ENCODE measurements around the gene STIM1. TPM values are rescaled to one million over a fixed set of nuclear protein-coding genes. Genes with fewer than 3 reads are reported as not detected.

The STIM1 gene
- total RNA-seq, 4 donors from 2014 or later = 42.2 to 71.0 (median 51.1) TPM

GRCh38 chr11:3843326-3843725, 12.1 kb upstream of the STIM1 start:
- DNase-seq (ENCODE audit: low spot score) (no peak), ATAC-seq (ENCODE audit: low FRiP score) (no peak)
- TF ChIP-seq, protein P1, sequence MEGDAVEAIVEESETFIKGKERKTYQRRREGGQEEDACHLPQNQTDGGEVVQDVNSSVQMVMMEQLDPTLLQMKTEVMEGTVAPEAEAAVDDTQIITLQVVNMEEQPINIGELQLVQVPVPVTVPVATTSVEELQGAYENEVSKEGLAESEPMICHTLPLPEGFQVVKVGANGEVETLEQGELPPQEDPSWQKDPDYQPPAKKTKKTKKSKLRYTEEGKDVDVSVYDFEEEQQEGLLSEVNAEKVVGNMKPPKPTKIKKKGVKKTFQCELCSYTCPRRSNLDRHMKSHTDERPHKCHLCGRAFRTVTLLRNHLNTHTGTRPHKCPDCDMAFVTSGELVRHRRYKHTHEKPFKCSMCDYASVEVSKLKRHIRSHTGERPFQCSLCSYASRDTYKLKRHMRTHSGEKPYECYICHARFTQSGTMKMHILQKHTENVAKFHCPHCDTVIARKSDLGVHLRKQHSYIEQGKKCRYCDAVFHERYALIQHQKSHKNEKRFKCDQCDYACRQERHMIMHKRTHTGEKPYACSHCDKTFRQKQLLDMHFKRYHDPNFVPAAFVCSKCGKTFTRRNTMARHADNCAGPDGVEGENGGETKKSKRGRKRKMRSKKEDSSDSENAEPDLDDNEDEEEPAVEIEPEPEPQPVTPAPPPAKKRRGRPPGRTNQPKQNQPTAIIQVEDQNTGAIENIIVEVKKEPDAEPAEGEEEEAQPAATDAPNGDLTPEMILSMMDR (IDR thresholded peaks at IDR 0.05) = no peak

GRCh38 chr11:3845246-3845645, 10.2 kb upstream of the STIM1 start:
- TF ChIP-seq, protein P1 (IDR thresholded peaks at IDR 0.05) = no peak
- no peak for DNase-seq (ENCODE audit: low spot score)
- ATAC-seq (ENCODE audit: low FRiP score) = no peak

- DNase-seq (ENCODE audit: low spot score) = no peak
- TF ChIP-seq, protein P1 (IDR thresholded peaks at IDR 0.05) = no peak
- no peak for ATAC-seq (ENCODE audit: low FRiP score)
These were observed 9.8 kb upstream of the STIM1 start for GRCh38 chr11:3845670-3846069.

GRCh38 chr11:3849297-3849874, 6.1 kb upstream of the STIM1 start:
- DNase-seq (ENCODE audit: low spot score) = no peak
- peak; percentile 48 for ATAC-seq (ENCODE audit: low FRiP score)
- TF ChIP-seq, protein P1 (IDR thresholded peaks at IDR 0.05) = peak in 1 of 3 donors; percentile 9

- DNase-seq (ENCODE audit: low spot score) = no peak
- ATAC-seq (ENCODE audit: low FRiP score) = no peak
- TF ChIP-seq, protein P1 (IDR thresholded peaks at IDR 0.05) = no peak
These were observed 2.0 kb upstream of the STIM1 start for GRCh38 chr11:3853545-3853842.

DNA sequence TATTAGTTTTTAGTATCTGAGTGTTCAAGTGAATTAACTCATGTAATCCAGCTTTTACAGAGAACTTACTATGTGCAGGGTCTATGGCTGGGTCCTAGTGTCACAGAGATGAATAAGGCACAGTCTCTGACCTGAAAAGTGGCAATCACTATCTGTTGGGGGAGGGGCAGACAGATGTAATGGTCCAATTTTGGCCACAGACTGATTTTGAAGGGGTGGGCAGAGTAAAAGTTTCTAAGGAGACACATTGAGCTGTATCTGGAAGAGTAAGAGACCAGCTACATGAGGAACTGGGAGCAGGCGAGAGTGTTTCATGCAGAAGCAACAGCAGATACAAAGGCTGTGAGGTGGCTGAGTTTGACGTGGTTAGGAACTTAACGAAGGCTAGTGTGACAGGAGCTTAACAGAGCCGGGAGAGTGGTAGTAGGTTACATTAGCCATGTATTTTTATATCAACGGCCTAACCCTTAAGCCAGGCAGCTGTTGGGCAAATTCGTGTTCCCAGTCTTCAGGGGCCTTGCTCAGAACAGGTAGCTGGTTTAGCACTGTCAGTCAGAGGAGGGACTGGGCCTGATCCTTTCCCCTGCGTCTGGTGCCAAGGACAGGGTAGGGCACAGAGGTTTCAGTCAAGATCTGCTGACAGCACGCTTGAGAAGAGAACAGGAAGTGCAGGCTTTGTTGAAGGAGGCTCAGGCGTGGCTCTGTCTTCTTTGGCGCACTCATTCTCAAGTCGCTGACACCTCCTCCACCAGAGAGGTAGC, 1.4 kb upstream of the STIM1 start:
- TF ChIP-seq, protein P1 (IDR thresholded peaks at IDR 0.05) = no peak
- DNase-seq (ENCODE audit: low spot score) (no peak), ATAC-seq (ENCODE audit: low FRiP score) (no peak)

DNA sequence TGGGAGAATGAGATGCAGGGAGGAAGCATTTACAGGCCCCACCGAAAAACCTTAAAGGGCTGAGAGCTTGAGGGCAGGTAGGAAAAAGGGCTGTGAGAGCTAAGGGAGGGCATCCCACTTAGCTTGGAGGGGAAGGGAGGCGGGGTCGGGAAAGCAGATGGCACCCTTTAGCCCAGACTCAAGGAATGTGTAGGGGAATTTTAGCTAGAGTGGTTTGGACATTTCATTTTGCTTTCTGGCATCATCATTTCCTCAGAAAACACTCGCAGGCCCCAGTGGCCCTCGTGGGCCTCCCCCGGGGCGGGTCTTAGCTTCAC, 846 bp upstream of the STIM1 start:
- no peak for ATAC-seq (ENCODE audit: low FRiP score)
- TF ChIP-seq, protein P1 (IDR thresholded peaks at IDR 0.05) = no peak
- DNase-seq (ENCODE audit: low spot score) = no peak

All from omental fat pad (tissue), 4 donors.